GM23248 (cell line): ENCODE data around the gene ARFGAP3. TPM values are rescaled to one million over a fixed set of nuclear protein-coding genes. Genes with fewer than 3 reads are reported as not detected.

Experiments
- DNase-seq: peaks from one replicate; pipeline ENCODE4 v3.0.0-alpha.2; 2015
- H2AFZ ChIP-seq: fragments of 200-600 bp; sonication (generic); 2 replicates; pipeline ENCODE4 v1.6.1; 2016; ENCODE audit warnings: antibody characterized with exemption
- H3F3A ChIP-seq: fragments of 200-600 bp; sonication (generic); 2 replicates; pipeline ENCODE4 v1.6.1; 2016; ENCODE audit warnings: mild to moderate bottlenecking, antibody characterized with exemption, mixed run types; ENCODE audit not compliant: insufficient read depth
- H3K27ac ChIP-seq: fragments of 200-600 bp; sonication (generic); 2 replicates; pipeline ENCODE4 v1.5.1; 2016; ENCODE audit warnings: mild to moderate bottlenecking
- H3K27me3 ChIP-seq: fragments of 200-600 bp; sonication (generic); replicated peaks from 2 replicates; pipeline ENCODE4 v1.6.1; 2016; ENCODE audit warnings: mild to moderate bottlenecking; ENCODE audit not compliant: insufficient read depth
- H3K36me3 ChIP-seq: fragments of 200-600 bp; sonication (generic); 2 replicates; pipeline ENCODE4 v1.6.1; 2016; ENCODE audit warnings: low read depth, mild to moderate bottlenecking
- H3K4me1 ChIP-seq: fragments of 200-600 bp; sonication (generic); 2 replicates; pipeline ENCODE4 v1.6.1; 2016; ENCODE audit warnings: mild to moderate bottlenecking; ENCODE audit not compliant: insufficient read depth
- H3K4me2 ChIP-seq: fragments of 200-600 bp; sonication (generic); one replicate; pipeline ENCODE4 v1.6.1; 2016; ENCODE audit warnings: mild to moderate bottlenecking; ENCODE audit not compliant: unreplicated experiment
- H3K4me3 ChIP-seq: fragments of 200-600 bp; sonication (generic); 2 replicates; pipeline ENCODE4 v1.5.1; 2016; ENCODE audit warnings: mild to moderate bottlenecking
- H3K79me2 ChIP-seq: fragments of 200-600 bp; sonication (generic); 2 replicates; pipeline ENCODE4 v1.6.1; 2016; ENCODE audit warnings: mild to moderate bottlenecking; ENCODE audit not compliant: insufficient read depth
- H3K9ac ChIP-seq: fragments of 200-600 bp; sonication (generic); 2 replicates; pipeline ENCODE4 v1.6.1; 2016; ENCODE audit warnings: mild to moderate bottlenecking
- H3K9me2 ChIP-seq: fragments of 200-600 bp; sonication (generic); 2 replicates; pipeline ENCODE4 v1.6.1; 2016; ENCODE audit warnings: mixed run types, mild to moderate bottlenecking, moderate library complexity; ENCODE audit not compliant: insufficient read depth
- H3K9me3 ChIP-seq: fragments of 200-600 bp; sonication (generic); one replicate; pipeline ENCODE4 v1.6.1; 2017; ENCODE audit warnings: low read depth
- H4K20me1 ChIP-seq: fragments of 200-600 bp; sonication (generic); 2 replicates; pipeline ENCODE4 v1.6.0; 2016; ENCODE audit not compliant: insufficient read depth
- EZH2 ChIP-seq: fragments of 200-600 bp; sonication (generic); IDR thresholded peaks from 2 replicates; pipeline ENCODE4 v1.6.1; 2018; ENCODE audit warnings: antibody characterized with exemption, mild to moderate bottlenecking; ENCODE audit not compliant: insufficient read depth, poor library complexity, severe bottlenecking
- EZH2phosphoT487 ChIP-seq: fragments of 200-600 bp; sonication (generic); IDR thresholded peaks from 2 replicates; pipeline ENCODE4 v1.6.1; 2018; ENCODE audit warnings: antibody characterized with exemption, moderate library complexity, mild to moderate bottlenecking, low read depth; ENCODE audit not compliant: insufficient read depth
- WGBS, 2 experiments: methylation state at CpG; one replicate each; pipeline ENCODE4 v1.1.6; 2015 to 2017; ENCODE audit warnings: low lambda C conversion rate in 2 of 2, low coverage in 1 of 2; ENCODE audit errors: missing lambda C conversion rate in 2 of 2; 5-methylcytosine and 5-hydroxymethylcytosine counted together
- in situ Hi-C: fragments of 300-500 bp; cut with MboI; formaldehyde crosslinking; loops from 2 replicates; pipeline ENCODE4 v1.15.0; 2020
- polyA plus RNA-seq: library from polyadenylated mRNA; unstranded; fragments of >200 nt; fragmentation: Nextera tagmentation; extraction: Ambion mirVana; gene quantifications from 2 replicates; pipeline ENCODE4 v1.2.1, GENCODE V29; 2016
- total RNA-seq: library from RNA; depleted of rRNA; stranded (reverse); fragments of >200 nt; shearing (Covaris generic); gene quantifications from 2 replicates; pipeline ENCODE4 v1.2.3, GENCODE V29; 2014

ARFGAP3 gene
- total and polyA plus RNA-seq, 2 experiments from 2014 or later, result 81.5 to 96.8 TPM

- H3K9ac ChIP-seq, result no peak overlapping the region
- H3K9me3 ChIP-seq, result no peaks in the 10 kb centered on the region
- H3K27me3 ChIP-seq, result no peaks in the 10 kb centered on the region
- H3K4me2 ChIP-seq, result no peak overlapping the region
- H3K4me3 ChIP-seq, result no peak overlapping the region
- 0 out of 2 replicates have a peak overlapping the region, but pooled peaks have one; percentile 1 for H3K27ac ChIP-seq
- H3F3A ChIP-seq, result peaks cover 17% of the 10 kb centered on the region; the same call in 1 of the 2 replicates
- H3K4me1 ChIP-seq, result peaks cover 14% of the 10 kb centered on the region
- H2AFZ ChIP-seq, result no peak overlapping the region
- H4K20me1 ChIP-seq, result no peaks in the 10 kb centered on the region
- no peak for DNase-seq
- H3K9me2 ChIP-seq, result no peaks in the 10 kb centered on the region
- peaks cover 49% of the 10 kb centered on the region for H3K36me3 ChIP-seq
- in situ Hi-C loops, result no loop called here
- 51 to 57% methylated on average over 2 of the region's 2 CpGs for WGBS, 2 experiments
- H3K79me2 ChIP-seq, result peaks cover 54% of the 10 kb centered on the region
- no peak for TF ChIP-seq EZH2phosphoT487
- no peak for TF ChIP-seq EZH2
These were observed 42.9 kb downstream of the ARFGAP3 start for GRCh38 chr22:42814215-42814614.

GRCh38 chr22:42813501-42813900, 43.6 kb downstream of the ARFGAP3 start:
- no peaks in the 10 kb centered on the region for H3K9me2 ChIP-seq
- H3K4me2 ChIP-seq, result no peak overlapping the region
- H2AFZ ChIP-seq, result no peak overlapping the region
- H3K79me2 ChIP-seq, result peaks cover 53% of the 10 kb centered on the region
- H3K27ac ChIP-seq, result peak overlapping the region; percentile 1; the same call in 1 of the 2 replicates
- peaks cover 56% of the 10 kb centered on the region for H3K36me3 ChIP-seq
- H3K9ac ChIP-seq, result 0 out of 2 replicates have a peak overlapping the region, but pooled peaks have one; percentile 4
- peak; percentile 57 for DNase-seq
- H3K9me3 ChIP-seq, result no peaks in the 10 kb centered on the region
- peaks cover 9% of the 10 kb centered on the region for H3K4me1 ChIP-seq
- no peaks in the 10 kb centered on the region for H3K27me3 ChIP-seq
- WGBS, 2 experiments, result 56 to 63% methylated on average over 7 of the region's 7 CpGs
- in situ Hi-C loops, result no loop called here
- H3F3A ChIP-seq, result peaks cover 10% of the 10 kb centered on the region; the same call in 1 of the 2 replicates
- no peaks in the 10 kb centered on the region for H4K20me1 ChIP-seq
- TF ChIP-seq EZH2 (no peak), EZH2phosphoT487 (no peak)
- H3K4me3 ChIP-seq, result no peak overlapping the region

GRCh38 chr22:42811459-42811858, 45.6 kb downstream of the ARFGAP3 start:
- H3K9me3 ChIP-seq, result no peaks in the 10 kb centered on the region
- no peaks in the 10 kb centered on the region for H3K9me2 ChIP-seq
- H2AFZ ChIP-seq, result no peak overlapping the region
- H3K4me2 ChIP-seq, result no peak overlapping the region
- no peaks in the 10 kb centered on the region for H3K4me1 ChIP-seq
- no peak overlapping the region for H3K9ac ChIP-seq
- no peak overlapping the region for H3K4me3 ChIP-seq
- no peaks in the 10 kb centered on the region for H3K27me3 ChIP-seq
- H3K79me2 ChIP-seq, result peaks cover 36% of the 10 kb centered on the region
- H4K20me1 ChIP-seq, result no peaks in the 10 kb centered on the region
- no peak for TF ChIP-seq EZH2
- no peak for TF ChIP-seq EZH2phosphoT487
- in situ Hi-C loops, result no loop called here
- H3F3A ChIP-seq, result peaks cover 7% of the 10 kb centered on the region; the same call in 1 of the 2 replicates
- peaks cover 66% of the 10 kb centered on the region for H3K36me3 ChIP-seq
- whole genome bisulfite sequencing, 2 experiments, result 63 to 72% methylated on average over 2 of the region's 2 CpGs
- no peak overlapping the region for H3K27ac ChIP-seq
- DNase-seq, result no peak

- Histone ChIP-seq H3K4me1 (no peaks in the 10 kb centered on the region), H3K27me3 (no peaks in the 10 kb centered on the region), H3K4me2 (no peak overlapping the region), H3K9ac (no peak overlapping the region), H4K20me1 (no peaks in the 10 kb centered on the region), H3K4me3 (no peak overlapping the region), H3K27ac (no peak overlapping the region), H3K9me2 (no peaks in the 10 kb centered on the region), H3K36me3 (peaks cover 45% of the 10 kb centered on the region), H3F3A (no peaks in the 10 kb centered on the region), H2AFZ (no peak overlapping the region), H3K79me2 (peaks cover 16% of the 10 kb centered on the region), H3K9me3 (no peaks in the 10 kb centered on the region)
- in situ Hi-C loops, result no loop called here
- WGBS, 2 experiments, result 96 to 97% methylated on average over 3 of the region's 3 CpGs
- no peak for TF ChIP-seq EZH2
- no peak for TF ChIP-seq EZH2phosphoT487
- DNase-seq, result no peak
These were observed 48.6 kb downstream of the ARFGAP3 start for GRCh38 chr22:42808521-42808920.
